Measurements from ENCODE around the gene PXMP2.

Gene PXMP2

GRCh38 chr12:132687211-132688164, at the start of gene PXMP2, which contains the start of gene POLE:
PXMP2 (plus strand) TSS chr12:132687587; CDS start chr12:132687671, 84 bp downstream.
POLE (minus strand) TSS chr12:132687342; CDS start chr12:132687315, 27 bp downstream.
- DNase-seq, result peak; percentile 81 to 97 (median 93)
- intact Hi-C loops (cut with DNase I), result no loop called here

DNA sequence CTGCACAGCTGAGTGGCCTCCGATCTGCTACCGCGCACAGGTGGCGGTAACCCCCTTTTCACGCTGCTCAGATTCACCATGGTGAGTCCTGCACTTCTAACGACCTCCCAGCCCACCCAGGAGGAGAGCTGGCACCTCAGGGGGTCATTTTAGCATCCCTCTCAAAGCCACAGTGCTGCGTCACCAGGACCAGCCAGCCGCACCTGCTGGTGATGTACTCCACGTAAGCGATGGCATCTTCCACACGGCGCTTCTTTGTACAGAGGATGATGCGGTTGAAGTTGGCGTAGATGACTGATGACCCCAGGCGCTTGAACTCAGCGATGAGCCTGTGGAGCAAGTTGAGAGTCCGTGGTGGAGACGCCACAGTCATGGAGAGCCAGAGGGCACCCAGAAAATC, 49.6 kb upstream of the PXMP2 start:
- intact Hi-C loops (cut with DNase I), result no loop called here
- no peak for DNase-seq

- intact Hi-C loops (cut with DNase I), result no loop called here
- peak in 37 of 42 donors; percentile 9 to 66 (median 42) for DNase-seq
Observed at GRCh38 chr12:132638541-132639408, 48.6 kb upstream of the PXMP2 start.

DNA sequence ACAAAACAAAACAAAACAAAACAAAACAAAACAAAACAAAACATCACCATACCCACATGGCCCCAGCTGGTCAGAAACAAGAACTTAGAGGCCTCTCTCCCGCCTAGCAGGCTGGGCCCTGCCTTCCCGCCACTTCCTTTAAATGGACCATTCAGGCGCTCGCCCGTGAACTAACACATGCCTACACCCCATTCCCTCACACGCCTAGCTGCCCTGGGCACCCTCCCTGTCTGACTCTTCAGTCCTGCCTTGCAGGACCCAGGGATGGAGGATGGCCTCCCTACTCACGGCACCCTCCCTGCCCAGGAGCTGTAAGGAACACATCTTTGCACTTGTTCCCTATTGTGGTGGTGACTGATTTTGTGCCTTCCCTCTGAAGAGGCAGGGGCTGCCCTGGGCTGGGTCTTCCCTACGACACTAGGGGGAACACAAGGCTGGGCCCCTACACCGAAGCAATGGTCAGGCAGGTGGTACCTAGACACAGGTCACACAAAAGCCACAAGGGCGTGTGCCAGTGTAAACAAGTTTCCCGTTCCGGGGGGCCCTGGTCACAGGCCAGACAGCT, 47.3 kb upstream of the PXMP2 start:
- DNase-seq, result no peak
- intact Hi-C loops (cut with DNase I), result no loop called here

GRCh38 chr12:132640936-132641335, 46.5 kb upstream of the PXMP2 start:
- intact Hi-C loops (cut with DNase I), result no loop called here
- no peak for DNase-seq

GRCh38 chr12:132641811-132642650, 45.4 kb upstream of the PXMP2 start:
- intact Hi-C loops (cut with DNase I), result no loop called here
- DNase-seq, result no peak

- intact Hi-C loops (cut with DNase I), result no loop called here
- no peak for DNase-seq
Observed at GRCh38 chr12:132642846-132643835, 44.2 kb upstream of the PXMP2 start.

DNA sequence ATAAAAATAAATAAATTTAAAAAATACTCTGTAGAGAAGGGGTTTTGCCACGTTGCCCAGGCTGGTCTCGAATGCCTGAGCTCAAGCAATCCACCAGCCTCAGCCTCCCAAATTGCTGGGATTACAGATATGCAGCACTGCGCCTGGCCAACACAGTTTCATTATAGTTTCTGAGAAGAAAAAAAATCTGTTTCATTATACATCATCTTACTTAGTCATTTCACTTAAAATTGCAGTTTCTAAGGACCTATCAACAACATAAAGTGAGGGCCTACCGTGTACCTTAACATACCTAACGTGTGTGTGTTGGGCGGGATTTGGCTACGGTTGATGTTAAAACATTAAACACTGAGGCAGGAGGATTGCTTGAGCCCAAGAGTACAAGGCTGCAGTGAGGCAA, 40.5 kb upstream of the PXMP2 start:
- intact Hi-C loops (cut with DNase I), result no loop called here
- no peak for DNase-seq

DNA sequence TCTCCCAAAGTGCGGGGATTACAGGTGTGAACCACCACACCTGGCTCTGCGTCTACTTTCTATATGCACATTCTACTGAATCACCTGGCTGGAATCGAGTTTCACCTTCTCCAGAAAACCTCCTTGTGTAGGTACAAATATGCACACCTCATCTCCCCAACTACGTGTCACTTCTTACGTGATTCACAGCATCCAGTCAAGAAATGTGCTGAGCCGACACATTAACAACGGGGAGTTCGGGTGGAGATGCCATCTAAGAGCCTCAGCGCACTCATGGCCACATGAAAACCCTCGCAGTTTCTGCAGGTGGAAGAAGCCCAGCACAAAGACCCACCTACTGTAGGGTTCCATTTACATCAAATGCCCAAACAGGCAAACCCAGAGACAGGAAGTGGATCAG, 39.5 kb upstream of the PXMP2 start:
- no peak for DNase-seq
- intact Hi-C loops (cut with DNase I), result no loop called here

DNA sequence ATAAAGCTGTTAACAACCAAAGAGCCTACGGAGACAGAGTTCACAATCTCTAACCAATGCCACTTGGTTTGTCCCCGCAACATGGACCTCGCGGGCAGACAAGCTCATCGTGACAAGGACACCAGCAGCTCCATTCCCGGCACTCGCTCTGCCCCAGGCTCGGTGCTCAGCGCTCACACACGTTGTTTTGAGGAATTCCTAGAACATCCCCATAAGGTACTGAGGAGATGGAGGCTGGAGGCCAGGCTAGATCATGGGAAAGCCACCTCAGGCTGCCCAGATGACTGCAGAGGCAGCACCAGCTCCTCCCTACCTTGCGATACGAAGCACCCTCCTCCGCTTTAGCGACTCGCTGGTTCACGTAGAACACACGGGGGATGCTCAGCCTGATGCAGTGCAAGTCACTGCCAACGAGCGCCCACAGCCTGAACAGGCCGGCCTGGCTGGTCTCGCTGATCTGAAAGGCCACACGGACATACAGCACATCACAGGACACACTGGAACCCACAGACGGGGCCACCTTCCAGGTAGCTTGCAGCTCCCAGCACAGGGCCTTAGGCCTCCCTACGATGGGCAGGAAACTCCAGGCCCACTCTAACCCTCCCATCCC, 38.7 kb upstream of the PXMP2 start:
- intact Hi-C loops (cut with DNase I), result no loop called here
- DNase-seq, result no peak

DNA sequence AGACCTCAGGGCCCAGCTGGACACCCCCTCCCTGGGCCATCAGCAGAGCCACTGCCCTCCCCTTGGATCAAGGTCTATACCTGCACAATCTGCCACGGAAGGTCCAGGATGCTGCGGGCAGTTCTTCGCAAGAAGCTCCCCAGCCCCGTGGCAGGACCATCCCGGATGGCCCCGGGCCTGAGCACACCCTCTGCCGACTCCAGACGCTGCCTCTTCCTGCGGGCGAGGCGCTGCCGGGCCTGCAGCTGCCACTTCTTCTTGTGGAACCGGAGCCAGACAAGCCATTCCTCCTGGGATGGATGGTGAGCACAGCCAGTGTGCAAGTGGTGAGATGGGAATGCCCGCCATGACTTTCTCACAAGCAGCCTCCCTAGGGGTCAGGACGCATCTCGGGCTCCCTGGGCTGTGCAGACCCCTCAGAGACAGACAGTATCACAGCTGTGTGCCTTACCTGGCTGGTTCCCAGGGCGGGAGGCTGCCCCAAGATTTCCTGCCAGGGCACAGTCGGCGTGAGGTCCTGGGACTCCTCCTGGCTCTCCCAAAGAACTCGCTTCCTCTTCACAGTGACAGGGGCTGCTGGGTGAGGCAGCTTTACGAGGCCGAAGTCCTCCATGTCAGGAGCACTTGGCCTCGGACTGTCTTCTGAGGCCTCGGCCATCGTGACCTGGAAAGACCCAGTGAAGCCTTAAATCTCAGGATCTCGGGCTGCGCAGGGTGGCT, 38.0 kb upstream of the PXMP2 start:
- no peak for DNase-seq
- intact Hi-C loops (cut with DNase I), result no loop called here

- DNase-seq, result no peak
- intact Hi-C loops (cut with DNase I), result no loop called here
Observed at GRCh38 chr12:132651444-132652100, 35.8 kb upstream of the PXMP2 start.

- intact Hi-C loops (cut with DNase I), result no loop called here
- DNase-seq, result no peak
Observed at GRCh38 chr12:132653567-132654290, 33.7 kb upstream of the PXMP2 start.

GRCh38 chr12:132657004-132657727, 30.2 kb upstream of the PXMP2 start:
- DNase-seq, result no peak
- intact Hi-C loops (cut with DNase I), result no loop called here
